Measurements from ENCODE around the gene CIP2A.

The CIP2A gene

GRCh38 chr3:108528459-108529252, 60.6 kb downstream of the CIP2A start:
- Histone ChIP-seq H3K4me1 (ENCODE audit: control insufficient read depth, insufficient read depth, low read length) (no peaks in the 10 kb centered on the region), H3K27me3 (ENCODE audit: control insufficient read depth, insufficient read depth, low read length) (no peaks in the 10 kb centered on the region), H3K9ac (ENCODE audit: low read length) (no peak overlapping the region), H3K36me3 (ENCODE audit: control insufficient read depth, insufficient read depth, low read length) (no peaks in the 10 kb centered on the region), H3K4me3 (ENCODE audit: low read depth, low read length) (no peak overlapping the region), H3K9me3 (ENCODE audit: control insufficient read depth, insufficient read depth, low read depth, low read length) (no peaks in the 10 kb centered on the region), H3K27ac (ENCODE audit: low read depth, low read length) (no peak overlapping the region)

- H3K36me3 ChIP-seq (ENCODE audit: control insufficient read depth, insufficient read depth, low read length): no peaks in the 10 kb centered on the region
- H3K4me1 ChIP-seq (ENCODE audit: control insufficient read depth, insufficient read depth, low read length): no peaks in the 10 kb centered on the region
- H3K27me3 ChIP-seq (ENCODE audit: control insufficient read depth, insufficient read depth, low read length): no peaks in the 10 kb centered on the region
- H3K9ac ChIP-seq (ENCODE audit: low read length): no peak overlapping the region
- no peak overlapping the region for H3K27ac ChIP-seq (ENCODE audit: low read depth, low read length)
- H3K4me3 ChIP-seq (ENCODE audit: low read depth, low read length): no peak overlapping the region
- H3K9me3 ChIP-seq (ENCODE audit: control insufficient read depth, insufficient read depth, low read depth, low read length): no peaks in the 10 kb centered on the region
Measured at GRCh38 chr3:108527817-108528216, 61.4 kb downstream of the CIP2A start.

- H3K36me3 ChIP-seq (ENCODE audit: control insufficient read depth, insufficient read depth, low read length): no peaks in the 10 kb centered on the region
- H3K9ac ChIP-seq (ENCODE audit: low read length): no peak overlapping the region
- no peak overlapping the region for H3K4me3 ChIP-seq (ENCODE audit: low read depth, low read length)
- H3K4me1 ChIP-seq (ENCODE audit: control insufficient read depth, insufficient read depth, low read length): no peaks in the 10 kb centered on the region
- no peaks in the 10 kb centered on the region for H3K27me3 ChIP-seq (ENCODE audit: control insufficient read depth, insufficient read depth, low read length)
- no peaks in the 10 kb centered on the region for H3K9me3 ChIP-seq (ENCODE audit: control insufficient read depth, insufficient read depth, low read depth, low read length)
- H3K27ac ChIP-seq (ENCODE audit: low read depth, low read length): no peak overlapping the region
Measured at GRCh38 chr3:108527109-108527508, 62.1 kb downstream of the CIP2A start.

DNA sequence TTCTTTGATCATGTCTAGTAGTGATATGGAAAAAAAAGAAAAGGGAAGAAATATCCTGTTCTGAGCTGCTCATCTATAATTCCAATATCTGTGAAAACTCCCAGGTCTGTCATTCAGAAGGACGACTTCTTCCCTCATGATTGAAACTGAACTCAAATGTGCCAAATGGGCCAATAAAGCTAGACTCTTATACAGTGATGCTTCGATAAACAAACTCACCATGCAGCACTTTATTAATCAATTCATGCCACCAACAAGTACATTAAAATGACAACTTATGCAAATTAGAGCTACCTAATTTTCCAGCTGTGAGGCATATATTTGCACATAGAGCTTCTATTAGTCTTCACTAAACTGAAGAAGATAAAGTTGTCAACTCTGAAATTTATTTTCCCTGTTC, 63.3 kb downstream of the CIP2A start:
- no peaks in the 10 kb centered on the region for H3K4me1 ChIP-seq (ENCODE audit: control insufficient read depth, insufficient read depth, low read length)
- no peaks in the 10 kb centered on the region for H3K9me3 ChIP-seq (ENCODE audit: control insufficient read depth, insufficient read depth, low read depth, low read length)
- no peak overlapping the region for H3K27ac ChIP-seq (ENCODE audit: low read depth, low read length)
- no peaks in the 10 kb centered on the region for H3K27me3 ChIP-seq (ENCODE audit: control insufficient read depth, insufficient read depth, low read length)
- H3K4me3 ChIP-seq (ENCODE audit: low read depth, low read length): no peak overlapping the region
- no peak overlapping the region for H3K9ac ChIP-seq (ENCODE audit: low read length)
- H3K36me3 ChIP-seq (ENCODE audit: control insufficient read depth, insufficient read depth, low read length): no peaks in the 10 kb centered on the region

DNA sequence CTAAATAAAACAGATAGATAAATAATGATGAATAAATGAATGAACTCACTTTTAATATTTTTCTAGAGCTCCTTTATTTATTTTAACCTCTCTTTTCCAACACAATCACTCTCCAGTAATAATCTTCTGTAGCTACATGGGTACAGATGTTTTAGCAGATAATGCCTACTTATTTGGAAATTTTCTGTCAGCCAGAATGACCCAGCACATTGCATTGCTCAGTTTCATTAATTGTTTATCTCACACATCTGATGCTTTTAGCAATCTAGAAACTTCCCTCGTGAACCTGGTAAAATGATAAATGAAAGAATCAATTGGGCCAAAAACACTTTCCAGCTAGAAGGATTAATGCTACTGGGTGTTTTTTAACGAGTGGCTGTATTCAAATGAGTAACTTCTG, 64.0 kb downstream of the CIP2A start:
- H3K36me3 ChIP-seq (ENCODE audit: control insufficient read depth, insufficient read depth, low read length): no peaks in the 10 kb centered on the region
- no peaks in the 10 kb centered on the region for H3K9me3 ChIP-seq (ENCODE audit: control insufficient read depth, insufficient read depth, low read depth, low read length)
- H3K27ac ChIP-seq (ENCODE audit: low read depth, low read length): no peak overlapping the region
- H3K4me3 ChIP-seq (ENCODE audit: low read depth, low read length): no peak overlapping the region
- no peaks in the 10 kb centered on the region for H3K27me3 ChIP-seq (ENCODE audit: control insufficient read depth, insufficient read depth, low read length)
- H3K4me1 ChIP-seq (ENCODE audit: control insufficient read depth, insufficient read depth, low read length): no peaks in the 10 kb centered on the region
- no peak overlapping the region for H3K9ac ChIP-seq (ENCODE audit: low read length)

- Histone ChIP-seq H3K27me3 (ENCODE audit: control insufficient read depth, insufficient read depth, low read length) (no peaks in the 10 kb centered on the region), H3K9me3 (ENCODE audit: control insufficient read depth, insufficient read depth, low read depth, low read length) (no peaks in the 10 kb centered on the region), H3K27ac (ENCODE audit: low read depth, low read length) (no peak overlapping the region), H3K4me1 (ENCODE audit: control insufficient read depth, insufficient read depth, low read length) (no peaks in the 10 kb centered on the region), H3K36me3 (ENCODE audit: control insufficient read depth, insufficient read depth, low read length) (no peaks in the 10 kb centered on the region), H3K9ac (ENCODE audit: low read length) (no peak overlapping the region), H3K4me3 (ENCODE audit: low read depth, low read length) (no peak overlapping the region)
Measured at GRCh38 chr3:108524537-108524936, 64.7 kb downstream of the CIP2A start.

DNA sequence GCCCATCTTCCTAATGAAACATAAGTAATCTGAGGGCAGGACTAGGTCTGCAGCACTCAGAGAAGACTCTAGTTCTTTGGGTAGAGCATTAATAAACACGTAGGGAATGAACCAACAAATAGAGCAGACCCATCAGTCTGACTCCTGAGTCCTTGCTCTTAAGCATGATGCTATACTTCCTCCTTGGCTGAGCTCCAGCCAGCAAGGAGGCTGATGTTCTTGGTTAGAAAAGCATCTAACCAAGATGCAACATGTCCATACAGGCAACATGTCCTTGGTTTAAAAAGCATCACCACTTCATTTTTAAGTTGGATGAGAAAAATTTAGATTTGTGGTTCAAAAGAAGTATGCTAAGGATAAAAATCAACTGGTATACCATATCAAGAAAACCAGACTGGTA, 70.3 kb downstream of the CIP2A start:
- H3K27me3 ChIP-seq (ENCODE audit: control insufficient read depth, insufficient read depth, low read length): no peaks in the 10 kb centered on the region
- no peak overlapping the region for H3K4me3 ChIP-seq (ENCODE audit: low read depth, low read length)
- H3K27ac ChIP-seq (ENCODE audit: low read depth, low read length): no peak overlapping the region
- no peaks in the 10 kb centered on the region for H3K36me3 ChIP-seq (ENCODE audit: control insufficient read depth, insufficient read depth, low read length)
- H3K4me1 ChIP-seq (ENCODE audit: control insufficient read depth, insufficient read depth, low read length): no peaks in the 10 kb centered on the region
- no peak overlapping the region for H3K9ac ChIP-seq (ENCODE audit: low read length)
- no peaks in the 10 kb centered on the region for H3K9me3 ChIP-seq (ENCODE audit: control insufficient read depth, insufficient read depth, low read depth, low read length)

DNA sequence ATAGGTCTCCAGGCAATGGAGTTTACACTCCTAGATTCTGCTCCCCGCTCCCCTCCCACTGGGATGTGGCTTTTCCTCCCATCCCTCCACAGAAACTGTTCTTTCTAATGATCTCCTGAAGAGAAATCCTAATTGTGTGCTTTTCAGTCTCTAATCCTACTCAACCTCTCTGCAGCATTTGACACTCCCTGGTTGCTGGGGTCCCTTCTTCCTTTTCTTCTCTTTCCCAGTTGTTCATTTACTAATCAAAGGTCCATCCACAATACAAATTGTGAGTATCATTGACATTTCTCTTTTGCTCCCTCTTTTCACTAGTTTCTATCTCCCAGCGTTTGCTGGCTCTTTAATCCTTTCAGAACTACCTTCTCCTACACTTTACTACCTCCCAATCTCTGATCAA, 72.4 kb downstream of the CIP2A start:
- Histone ChIP-seq H3K27me3 (ENCODE audit: control insufficient read depth, insufficient read depth, low read length) (no peaks in the 10 kb centered on the region), H3K36me3 (ENCODE audit: control insufficient read depth, insufficient read depth, low read length) (no peaks in the 10 kb centered on the region), H3K4me1 (ENCODE audit: control insufficient read depth, insufficient read depth, low read length) (no peaks in the 10 kb centered on the region), H3K4me3 (ENCODE audit: low read depth, low read length) (no peak overlapping the region), H3K9ac (ENCODE audit: low read length) (no peak overlapping the region), H3K9me3 (ENCODE audit: control insufficient read depth, insufficient read depth, low read depth, low read length) (no peaks in the 10 kb centered on the region), H3K27ac (ENCODE audit: low read depth, low read length) (no peak overlapping the region)

- H3K27ac ChIP-seq (ENCODE audit: low read depth, low read length): no peak overlapping the region
- H3K9ac ChIP-seq (ENCODE audit: low read length): no peak overlapping the region
- H3K9me3 ChIP-seq (ENCODE audit: control insufficient read depth, insufficient read depth, low read depth, low read length): no peaks in the 10 kb centered on the region
- no peaks in the 10 kb centered on the region for H3K27me3 ChIP-seq (ENCODE audit: control insufficient read depth, insufficient read depth, low read length)
- no peaks in the 10 kb centered on the region for H3K4me1 ChIP-seq (ENCODE audit: control insufficient read depth, insufficient read depth, low read length)
- H3K36me3 ChIP-seq (ENCODE audit: control insufficient read depth, insufficient read depth, low read length): no peaks in the 10 kb centered on the region
- no peak overlapping the region for H3K4me3 ChIP-seq (ENCODE audit: low read depth, low read length)
Measured at GRCh38 chr3:108513961-108514360, 75.3 kb downstream of the CIP2A start.

DNA sequence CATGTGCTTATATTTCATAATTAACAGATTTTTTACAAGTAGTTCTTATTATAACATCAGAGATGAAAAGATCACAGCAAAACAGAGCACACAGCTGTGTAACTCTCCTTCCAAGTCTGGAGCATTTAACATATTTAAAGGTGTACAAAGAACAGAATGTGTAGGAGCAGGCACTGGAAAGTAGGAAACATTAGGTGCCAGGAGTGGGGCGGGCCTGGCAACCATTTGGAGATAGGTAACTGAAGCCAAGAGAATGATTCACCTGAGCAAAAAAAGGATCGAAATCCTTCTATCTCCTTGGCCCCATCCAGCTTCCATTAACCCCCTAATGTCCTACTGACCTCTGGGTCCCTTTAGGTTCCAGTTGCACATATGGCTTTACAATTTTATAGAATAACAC, 76.6 kb downstream of the CIP2A start:
- Histone ChIP-seq H3K27ac (ENCODE audit: low read depth, low read length) (no peak overlapping the region), H3K36me3 (ENCODE audit: control insufficient read depth, insufficient read depth, low read length) (no peaks in the 10 kb centered on the region), H3K4me3 (ENCODE audit: low read depth, low read length) (no peak overlapping the region), H3K9ac (ENCODE audit: low read length) (no peak overlapping the region), H3K4me1 (ENCODE audit: control insufficient read depth, insufficient read depth, low read length) (peaks cover 1% of the 10 kb centered on the region; the same call in 1 of the 2 replicates), H3K9me3 (ENCODE audit: control insufficient read depth, insufficient read depth, low read depth, low read length) (no peaks in the 10 kb centered on the region), H3K27me3 (ENCODE audit: control insufficient read depth, insufficient read depth, low read length) (no peaks in the 10 kb centered on the region)

DNA sequence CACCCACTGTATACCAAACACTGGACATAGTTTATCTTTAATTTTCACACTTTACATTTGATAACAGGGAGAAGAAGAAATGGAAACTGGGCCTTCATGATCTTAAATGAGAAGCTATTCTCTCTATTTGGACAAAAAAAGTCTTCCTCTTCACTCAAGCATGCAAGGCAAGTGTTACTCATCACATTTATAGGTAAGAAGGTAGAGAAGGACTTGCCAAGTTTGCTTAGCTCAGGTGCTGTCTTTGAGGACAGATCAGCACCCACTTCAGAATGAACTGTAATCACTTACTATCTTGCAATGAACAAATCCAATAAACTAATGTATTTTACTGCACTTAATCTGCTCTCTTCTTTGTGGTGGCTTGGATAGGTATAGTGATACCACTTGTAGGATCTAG, 77.7 kb downstream of the CIP2A start:
- H3K36me3 ChIP-seq (ENCODE audit: control insufficient read depth, insufficient read depth, low read length): no peaks in the 10 kb centered on the region
- H3K27me3 ChIP-seq (ENCODE audit: control insufficient read depth, insufficient read depth, low read length): no peaks in the 10 kb centered on the region
- no peaks in the 10 kb centered on the region for H3K9me3 ChIP-seq (ENCODE audit: control insufficient read depth, insufficient read depth, low read depth, low read length)
- H3K4me1 ChIP-seq (ENCODE audit: control insufficient read depth, insufficient read depth, low read length): peaks cover 4% of the 10 kb centered on the region; the same call in 1 of the 2 replicates
- no peak overlapping the region for H3K27ac ChIP-seq (ENCODE audit: low read depth, low read length)
- no peak overlapping the region for H3K9ac ChIP-seq (ENCODE audit: low read length)
- no peak overlapping the region for H3K4me3 ChIP-seq (ENCODE audit: low read depth, low read length)
